Activated CD4-positive, alpha-beta T cell treated with anti-CD3 and anti-CD28 coated beads, Interleukin-2, amount 50 U/mL, for 1 hour (primary cell): Measurements from ENCODE around the gene SULT1E1.
"Not testable (repeated sequence)": the region's sequence is repeated elsewhere in the genome, so short reads cannot be mapped to it uniquely, and the experiment has no call there.

Experiments used
- DNase-seq: peaks from one replicate; pipeline ENCODE4 v3.0.0-alpha.2; 2020

The SULT1E1 gene

GRCh38 chr4:69838977-69839376, 21.0 kb downstream of the SULT1E1 start:
- DNase-seq: no peak

GRCh38 chr4:69836287-69836686, 23.7 kb downstream of the SULT1E1 start:
- DNase-seq: no peak

- DNase-seq: no peak
Observed at GRCh38 chr4:69835766-69836165, 24.2 kb downstream of the SULT1E1 start.

- DNase-seq: no peak
Observed at GRCh38 chr4:69833251-69833650, 26.7 kb downstream of the SULT1E1 start.

- DNase-seq: no peak
Observed at GRCh38 chr4:69832326-69833030, 27.5 kb downstream of the SULT1E1 start.

GRCh38 chr4:69831646-69832325, 28.2 kb downstream of the SULT1E1 start:
- no peak for DNase-seq

GRCh38 chr4:69831270-69831627, 28.7 kb downstream of the SULT1E1 start:
- DNase-seq: no peak

- DNase-seq: no peak
Observed at GRCh38 chr4:69830560-69831269, 29.2 kb downstream of the SULT1E1 start.

- DNase-seq: no peak
Observed at GRCh38 chr4:69830192-69830559, 29.8 kb downstream of the SULT1E1 start.

GRCh38 chr4:69829678-69830077, 30.3 kb downstream of the SULT1E1 start:
- DNase-seq: no peak

- no peak for DNase-seq
Observed at GRCh38 chr4:69828828-69829227, 31.1 kb downstream of the SULT1E1 start.

- not testable (repeated sequence) for DNase-seq
Observed at GRCh38 chr4:69825056-69825455, 34.9 kb downstream of the SULT1E1 start.

- peak; percentile 47 for DNase-seq
Observed at GRCh38 chr4:69823481-69824186, 36.3 kb downstream of the SULT1E1 start.

- DNase-seq: no peak
Observed at GRCh38 chr4:69823048-69823447, 36.9 kb downstream of the SULT1E1 start.

GRCh38 chr4:69822198-69822597, 37.7 kb downstream of the SULT1E1 start:
- DNase-seq: no peak

GRCh38 chr4:69818060-69818639, 41.8 kb downstream of the SULT1E1 start:
- no peak for DNase-seq

GRCh38 chr4:69816236-69816635, 43.7 kb downstream of the SULT1E1 start:
- DNase-seq: no peak

- DNase-seq: no peak
Observed at GRCh38 chr4:69813628-69814027, 46.3 kb downstream of the SULT1E1 start.

GRCh38 chr4:69811166-69811565, 48.8 kb downstream of the SULT1E1 start:
- no peak for DNase-seq

- DNase-seq: no peak
Observed at GRCh38 chr4:69800599-69800998, 59.3 kb downstream of the SULT1E1 start.

- DNase-seq: no peak
Observed at GRCh38 chr4:69799337-69799736, 60.6 kb downstream of the SULT1E1 start.

GRCh38 chr4:69793732-69794131, 66.2 kb downstream of the SULT1E1 start:
- no peak for DNase-seq
